Left ventricle myocardium inferior (tissue), 1 donor: ENCODE data around the gene RELCH. TPM values are rescaled to one million over a fixed set of nuclear protein-coding genes. Genes with fewer than 3 reads are reported as not detected.

Experiments
- DNase-seq: peaks from one replicate; pipeline ENCODE4 v3.0.0-alpha.2; 2020
- H3K27ac ChIP-seq: fragments of 200-600 bp; replicated peaks from 2 replicates; pipeline ENCODE4 v1.8.0; 2021
- H3K27me3 ChIP-seq: fragments of 200-600 bp; 2 replicates; pipeline ENCODE4 v1.8.0; 2021; ENCODE audit warnings: low read depth
- H3K36me3 ChIP-seq: fragments of 200-600 bp; 2 replicates; pipeline ENCODE4 v1.8.0; 2021
- H3K4me1 ChIP-seq: fragments of 200-600 bp; 2 replicates; pipeline ENCODE4 v1.8.0; 2021
- H3K4me3 ChIP-seq: fragments of 200-600 bp; 2 replicates; pipeline ENCODE4 v1.8.0; 2021; ENCODE audit warnings: mild to moderate bottlenecking, moderate library complexity
- H3K9me3 ChIP-seq: fragments of 200-600 bp; replicated peaks from 2 replicates; pipeline ENCODE4 v1.8.0; 2021
- CTCF ChIP-seq: fragments of 200-600 bp; IDR thresholded peaks from 2 replicates; pipeline ENCODE4 v1.8.0; 2021; ENCODE audit warnings: antibody characterized with exemption, mild to moderate bottlenecking, borderline replicate concordance
- intact Hi-C: fragments of 100-400 bp; cut with micrococcal nuclease; formaldehyde crosslinking; loops from one replicate; pipeline ENCODE4 v1.11.0; 2022
- total RNA-seq: library from RNA; stranded (reverse); fragmentation: NEBNext Ultra II Directional; extraction: Animal tissue kit (Norgen Biotek cat#: 25700); gene quantifications from one replicate; pipeline ENCODE4 v1.2.1, GENCODE V29; 2021
- donor health status: DM: no; HTN: yes; CAD: no; lungs with severe emphysema.

Gene RELCH
- total RNA-seq, 1 donor from 2014 or later, result 15.5 TPM

GRCh38 chr18:62200121-62200914 lies 13.3 kb downstream of the RELCH start:
- no peak for TF ChIP-seq CTCF
- intact Hi-C loops, result no loop called here

GRCh38 chr18:62201870-62202269 lies 14.8 kb downstream of the RELCH start:
- no peak for DNase-seq
- no peak overlapping the region for H3K4me3 ChIP-seq
- no peak for TF ChIP-seq CTCF
- no peaks in the 10 kb centered on the region for H3K9me3 ChIP-seq
- no peaks in the 10 kb centered on the region for H3K27me3 ChIP-seq
- no peak overlapping the region for H3K27ac ChIP-seq
- intact Hi-C loops, result no loop called here
- H3K36me3 ChIP-seq, result no peaks in the 10 kb centered on the region
- H3K4me1 ChIP-seq, result peaks cover 29% of the 10 kb centered on the region

More at GRCh38 chr18:62200121-62200914, 13.3 kb downstream of the RELCH start:
- H3K36me3 ChIP-seq, result no peaks in the 10 kb centered on the region
- no peak overlapping the region for H3K27ac ChIP-seq
- H3K4me1 ChIP-seq, result peaks cover 33% of the 10 kb centered on the region
- no peak overlapping the region for H3K4me3 ChIP-seq
- no peak for DNase-seq
- H3K27me3 ChIP-seq, result no peaks in the 10 kb centered on the region
- H3K9me3 ChIP-seq, result no peaks in the 10 kb centered on the region

GRCh38 chr18:62205824-62206223 lies 18.8 kb downstream of the RELCH start:
- H3K9me3 ChIP-seq, result no peaks in the 10 kb centered on the region
- no peaks in the 10 kb centered on the region for H3K27me3 ChIP-seq
- intact Hi-C loops, result no loop called here
- no peak for DNase-seq
- no peaks in the 10 kb centered on the region for H3K36me3 ChIP-seq
- peaks cover 7% of the 10 kb centered on the region for H3K4me1 ChIP-seq
- TF ChIP-seq CTCF, result no peak
- no peak overlapping the region for H3K4me3 ChIP-seq
- H3K27ac ChIP-seq, result no peak overlapping the region

GRCh38 chr18:62206593-62206992 lies 19.5 kb downstream of the RELCH start:
- H3K27me3 ChIP-seq, result no peaks in the 10 kb centered on the region
- no peak overlapping the region for H3K27ac ChIP-seq
- no peak for TF ChIP-seq CTCF
- intact Hi-C loops, result no loop called here
- DNase-seq, result no peak
- H3K9me3 ChIP-seq, result no peaks in the 10 kb centered on the region
- peaks cover 4% of the 10 kb centered on the region for H3K36me3 ChIP-seq
- H3K4me3 ChIP-seq, result no peak overlapping the region
- H3K4me1 ChIP-seq, result peaks cover 7% of the 10 kb centered on the region

GRCh38 chr18:62209046-62209445 lies 22.0 kb downstream of the RELCH start:
- Histone ChIP-seq H3K27me3 (no peaks in the 10 kb centered on the region), H3K4me1 (peaks cover 7% of the 10 kb centered on the region)

More at GRCh38 chr18:62209046-62209445, 22.0 kb downstream of the RELCH start:
- Histone ChIP-seq H3K4me3 (no peak overlapping the region), H3K27ac (no peak overlapping the region), H3K36me3 (peaks cover 20% of the 10 kb centered on the region), H3K9me3 (no peaks in the 10 kb centered on the region)
- no peak for DNase-seq
- no peak for TF ChIP-seq CTCF
- intact Hi-C loops, result no loop called here
